ENCODE measurements around the gene RDH8. TPM values are rescaled to one million over a fixed set of nuclear protein-coding genes. Genes with fewer than 3 reads are reported as not detected.

The RDH8 gene
- total and polyA plus RNA-seq, 2 donors (not counting 3 experiments of a cell fraction or from before 2014, with no cell fraction given), result not detected

DNA sequence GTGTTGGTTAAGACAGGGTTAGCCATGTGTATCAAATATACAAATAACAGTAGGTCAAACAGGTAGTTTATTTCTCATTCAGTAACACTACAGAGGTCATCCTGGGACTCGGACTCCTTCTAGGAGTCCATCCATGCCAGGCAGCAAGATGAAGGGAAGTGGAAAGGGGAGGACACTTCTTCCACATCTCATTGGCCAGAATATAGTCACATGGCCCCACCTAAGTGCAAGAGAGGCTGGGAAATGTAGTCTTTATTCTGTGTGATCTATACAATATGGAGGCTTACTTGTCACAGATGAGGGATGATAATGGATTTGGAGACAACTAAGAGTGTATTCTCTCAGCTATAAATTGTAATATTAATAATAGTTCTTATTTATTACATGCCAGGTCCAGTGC, 31.1 kb downstream of the RDH8 start:
- no peaks in the 10 kb centered on the region for H3K9me1 ChIP-seq (replicated peaks; ENCODE audit: control insufficient read depth, extremely low read depth, insufficient read depth, low read length)
- H3K79me2 ChIP-seq (ENCODE audit: control insufficient read depth, insufficient read depth, low read length), result no peaks in the 10 kb centered on the region
- no peak overlapping the region for H3K27ac ChIP-seq (ENCODE audit: insufficient read depth, low read depth, low read length)
- ChIA-PET POLR2A (no interaction called here), CTCF (no interaction called here)
- no peak overlapping the region for H3K9ac ChIP-seq (replicated peaks; ENCODE audit: extremely low read depth, insufficient read depth, low read length)
- H3K36me3 ChIP-seq (ENCODE audit: control insufficient read depth in 2 of 2, extremely low read depth in 1 of 2, insufficient read depth in 2 of 2, low read length in 2 of 2), result no peaks in the 10 kb centered on the region
- TF ChIP-seq POLR2AphosphoS5 (IDR thresholded peaks at IDR 0.05; ENCODE audit: insufficient read depth, low read depth, low read length) (no peak), EZH2 (IDR thresholded peaks at IDR 0.05; ENCODE audit: borderline replicate concordance, low read depth, low read length, severe bottlenecking) (no peak), CTCF (IDR thresholded peaks at IDR 0.05; ENCODE audit: extremely low read depth in 1 of 2, insufficient read depth in 1 of 2, low read depth in 1 of 2, low read length in 2 of 2) (no peak), FOS (IDR thresholded peaks at IDR 0.05; ENCODE audit: borderline replicate concordance, insufficient read depth, low read length) (no peak), MYC (IDR thresholded peaks at IDR 0.05; ENCODE audit: low read depth, low read length) (no peak), GATA2 (IDR thresholded peaks at IDR 0.05; ENCODE audit: insufficient read depth, insufficient read length, low read depth, low read length) (no peak), POLR2A (IDR thresholded peaks at IDR 0.05; ENCODE audit: low read depth, low read length) (no peak), MAX (IDR thresholded peaks at IDR 0.05; ENCODE audit: insufficient read depth, insufficient read length) (no peak)
- DNase-seq (ENCODE audit: low read depth, low spot score) (peak; percentile 10), FAIRE-seq (no peak)
- no peaks in the 10 kb centered on the region for H3K27me3 ChIP-seq (ENCODE audit: control insufficient read depth in 2 of 2, insufficient read depth in 2 of 2, low read length in 2 of 2)
- dilution Hi-C loops (cut with MboI; ENCODE audit: extremely low pct_ligation_motif_present, low sequenced_read_pairs) (no loop called here), intact Hi-C loops (cut with micrococcal nuclease) (no loop called here)
- H2AFZ ChIP-seq (ENCODE audit: low read depth, low read length), result no peak overlapping the region
- no peaks in the 10 kb centered on the region for H3K9me3 ChIP-seq (replicated peaks; ENCODE audit: control insufficient read depth, insufficient read depth, low read length)
- no peaks in the 10 kb centered on the region for H4K20me1 ChIP-seq (replicated peaks; ENCODE audit: control insufficient read depth, extremely low read depth, insufficient read depth, low read length)
- no TSS peak for BruUV-seq (replicated peaks)
- no peak overlapping the region for H3K4me3 ChIP-seq (replicated peaks in 1 of 3; ENCODE audit: insufficient read depth in 1 of 3, low read depth in 1 of 3, low read length in 3 of 3)
- no peak overlapping the region for H3K4me2 ChIP-seq (ENCODE audit: insufficient read depth, low read length)
- no peaks in the 10 kb centered on the region for H3K4me1 ChIP-seq (ENCODE audit: control insufficient read depth, extremely low read depth, insufficient read depth, low read length)

Measured in endothelial cell of umbilical vein (primary cell).